A549 (cell line): ENCODE results near the gene CETP. TPM values are rescaled to one million over a fixed set of nuclear protein-coding genes. Genes with fewer than 3 reads are reported as not detected.
"Not testable (repeated sequence)": the region's sequence is repeated elsewhere in the genome, so short reads cannot be mapped to it uniquely, and the experiment has no call there.

Experiments
- ATAC-seq, 2 experiments: fragments of 200-7000 bp in 1 of 2; fragments of >200 bp in 1 of 2; cut with Nextera tagmentation in 1 of 2; cut with Tn5 transposase in 1 of 2; 3 replicates each; pipeline versions ENCODE4 v1.8.0 to v1.9.1; 2018 to 2020; ENCODE audit warnings: mild to moderate bottlenecking in 1 of 2, moderate library complexity in 1 of 2
- CTCF ChIA-PET: fragments of 300-600 bp; sonication (Branson Sonifier 250); formaldehyde crosslinking; extraction: SDS; loops from one replicate; lab custom pipeline; 2021; ENCODE audit warnings: antibody characterized with exemption, inconsistent platforms; lab: Yijun Ruan, JAX
- POLR2A ChIA-PET: fragments of 350-600 bp; formaldehyde crosslinking; extraction: SDS; loops from one replicate; lab custom pipeline; 2021; ENCODE audit warnings: antibody characterized with exemption, inconsistent platforms; lab: Yijun Ruan, JAX
- DNase-seq, 2 experiments: peaks; one replicate each; pipeline versions ENCODE4 v3.0.0 to v3.0.0-alpha.2; 2011 to 2016; ENCODE audit warnings: low read depth in 1 of 2, low spot score in 1 of 2
- FAIRE-seq: peaks from 2 replicates; lab custom pipeline; 2011; peaks lifted over from hg19 to GRCh38; lab: Jason Lieb, UNC
- H3K27ac ChIP-seq, 2 experiments: fragments of >200 bp; sonication (Bioruptor Twin); formaldehyde crosslinking; 3 replicates each; pipeline ENCODE4 v1.5.1; 2016 to 2017
- H3K4me1 ChIP-seq: fragments of >200 bp; sonication (Bioruptor Twin); formaldehyde crosslinking; 3 replicates; pipeline ENCODE4 v1.6.1; 2016
- H3K4me2 ChIP-seq: fragments of >200 bp; sonication (Bioruptor Twin); formaldehyde crosslinking; 3 replicates; pipeline ENCODE4 v1.6.1; 2016
- H3K4me3 ChIP-seq: fragments of >200 bp; sonication (Bioruptor Twin); formaldehyde crosslinking; 3 replicates; pipeline ENCODE4 v1.5.1; 2016
- H3K9me3 ChIP-seq: fragments of >200 bp; sonication (Bioruptor Twin); formaldehyde crosslinking; 3 replicates; pipeline ENCODE4 v1.6.1; 2016
- BHLHE40 ChIP-seq: IDR thresholded peaks from 2 replicates; pipeline ENCODE4 v1.6.1; 2012; ENCODE audit warnings: low read depth, low read length, inconsistent platforms
- CEBPB ChIP-seq, 2 experiments: fragments of >200 bp in 1 of 2; sonication (Bioruptor Twin) in 1 of 2; formaldehyde crosslinking in 1 of 2; IDR thresholded peaks; 2 replicates each; pipeline ENCODE4 v1.6.1; 2012 to 2016
- CTCF ChIP-seq: fragments of >200 bp; sonication (Bioruptor Twin); formaldehyde crosslinking; IDR thresholded peaks from 3 replicates; pipeline ENCODE4 v1.5.1; 2016
- EHF ChIP-seq: fragments of 250-450 bp; sonication (Bioruptor Pico); IDR thresholded peaks from 2 replicates; pipeline ENCODE4 v1.5.0; 2020; ENCODE audit warnings: mild to moderate bottlenecking
- FOSL2 ChIP-seq, 2 experiments: fragments of 450-650 bp in 1 of 2; fragments of >200 bp in 1 of 2; sonication (Bioruptor Twin) in 1 of 2; formaldehyde crosslinking; IDR thresholded peaks; 2 replicates each; pipeline versions ENCODE4 v1.5.0 to v1.6.1; 2016 to 2020; ENCODE audit warnings: mild to moderate bottlenecking in 1 of 2, moderate library complexity in 1 of 2
- FOXS1 ChIP-seq: fragments of 250-450 bp; sonication (Bioruptor Pico); IDR thresholded peaks from 2 replicates; pipeline ENCODE4 v1.5.0; 2020; ENCODE audit warnings: mild to moderate bottlenecking, moderate library complexity
- GATA3 ChIP-seq: IDR thresholded peaks from 2 replicates; pipeline ENCODE4 v1.6.1; 2012; ENCODE audit warnings: borderline replicate concordance
- HEYL ChIP-seq: fragments of 250-450 bp; sonication (Bioruptor Pico); IDR thresholded peaks from 2 replicates; pipeline ENCODE4 v1.8.0; 2021; ENCODE audit warnings: mild to moderate bottlenecking, moderate library complexity
- HOXA7 ChIP-seq: fragments of 250-450 bp; sonication (Bioruptor Pico); IDR thresholded peaks from 2 replicates; pipeline ENCODE4 v1.5.0; 2020; ENCODE audit warnings: mild to moderate bottlenecking, moderate library complexity
- JUNB ChIP-seq: fragments of >200 bp; sonication (Bioruptor Twin); formaldehyde crosslinking; IDR thresholded peaks from 2 replicates; pipeline ENCODE4 v1.6.1; 2016
- KDM5A ChIP-seq: fragments of 200-600 bp; sonication (generic); IDR thresholded peaks from 2 replicates; pipeline ENCODE4 v1.6.1; 2016; ENCODE audit warnings: antibody characterized with exemption, mild to moderate bottlenecking
- NPAS2 ChIP-seq: fragments of 250-450 bp; sonication (Bioruptor Pico); IDR thresholded peaks from 2 replicates; pipeline ENCODE4 v1.8.0; 2022; ENCODE audit warnings: mild to moderate bottlenecking, moderate library complexity, borderline replicate concordance
- PHF8 ChIP-seq: fragments of 200-600 bp; sonication (generic); IDR thresholded peaks from 2 replicates; pipeline ENCODE4 v1.6.1; 2016; ENCODE audit warnings: low read depth, mild to moderate bottlenecking, antibody characterized with exemption, moderate library complexity, borderline replicate concordance
- RAD21 ChIP-seq, 2 experiments: fragments of >200 bp in 1 of 2; sonication (Bioruptor Twin) in 1 of 2; formaldehyde crosslinking in 1 of 2; IDR thresholded peaks in 1 of 2; conservative IDR thresholded peaks in 1 of 2; 2 replicates in 1 of 2; 3 replicates in 1 of 2; pipeline ENCODE4 v1.6.1; 2012 to 2018; ENCODE audit warnings: inconsistent platforms in 1 of 2
- RARB ChIP-seq: fragments of 250-450 bp; sonication (Bioruptor Pico); IDR thresholded peaks from 2 replicates; pipeline ENCODE4 v1.8.0; 2021; ENCODE audit warnings: mild to moderate bottlenecking, moderate library complexity
- SREBF2 ChIP-seq: fragments of 450-650 bp; IDR thresholded peaks from 2 replicates; pipeline ENCODE4 v1.6.1; 2014; ENCODE audit warnings: mild to moderate bottlenecking, moderate library complexity
- WGBS: methylation state at CpG from one replicate; pipeline ENCODE4 v1.1.6; 2017; ENCODE audit errors: missing lambda C conversion rate; 5-methylcytosine and 5-hydroxymethylcytosine counted together
- polyA plus RNA-seq, 4 experiments: library from polyadenylated mRNA; depleted of rRNA in 3 of 4; stranded (reverse); fragments of >200 nt; fragmentation: RNase III in 1 of 4; extraction: RNeasy Plus Mini Kit Qiagen cat#74134 plus additional on column Dnase treatment in 1 of 4; gene quantifications; 2 replicates in 3 of 4; 3 replicates in 1 of 4; pipeline ENCODE4 v1.2.3, GENCODE V29; 2011 to 2017

Gene CETP
- polyA plus RNA-seq, 2 of the 4 experiments (the other 2 are of a cell fraction): not detected

DNA sequence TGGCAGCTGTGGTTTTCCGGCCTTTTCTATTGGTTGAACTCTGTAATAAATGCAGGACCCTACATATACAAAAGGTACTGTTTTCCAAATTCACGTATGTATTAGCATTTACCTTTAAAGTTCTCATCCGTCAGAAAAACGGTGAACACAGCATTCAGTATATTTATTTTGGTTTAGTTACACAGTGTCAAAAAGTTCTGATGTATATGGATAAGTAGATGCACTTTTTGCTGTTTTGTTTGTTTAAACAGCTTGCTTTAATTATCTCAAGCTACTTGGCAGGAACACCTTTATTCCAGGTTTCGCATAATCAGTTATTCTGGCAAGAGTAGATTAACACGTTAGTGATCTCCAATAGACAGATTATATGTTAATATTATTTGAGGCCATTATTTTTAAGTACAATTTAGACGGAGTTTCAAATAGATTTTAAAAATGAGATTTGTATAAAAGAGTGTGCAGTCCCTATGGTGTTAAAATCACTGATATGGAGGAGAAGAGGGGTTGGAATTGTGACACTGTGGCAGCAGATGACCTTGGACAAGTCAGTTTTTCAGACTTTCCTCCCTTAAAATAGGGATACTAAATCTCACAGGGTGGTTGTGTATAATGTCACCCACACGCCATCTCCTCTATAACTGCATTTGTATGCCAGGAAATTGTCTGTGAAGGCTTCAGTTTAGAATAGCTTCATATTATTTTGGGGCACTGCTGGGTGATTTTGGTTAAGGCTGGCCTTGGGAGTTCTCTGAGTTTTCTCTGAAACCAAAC lies 27.7 kb upstream of the CETP start:
- ATAC-seq (no peak), DNase-seq (no peak), FAIRE-seq (no peak)
- H3K4me2 ChIP-seq: peak overlapping the region; percentile 88
- no peaks in the 10 kb centered on the region for H3K9me3 ChIP-seq
- peak overlapping the region in 1 of 2 experiments; percentile 94; a peak in 2 of 6 replicates for H3K27ac ChIP-seq
- CTCF ChIA-PET: interaction anchor here (0.7 kb wide), 1 partner anchor 67 kb away, joined by 3 read pairs; no protein-coding TSS in a partner anchor
- no peak for TF ChIP-seq HEYL (CRISPR knock-in tag)
- TF ChIP-seq BHLHE40: no peak
- TF ChIP-seq CEBPB (IDR thresholded peaks at IDR 0.05): 0 out of 4 replicates have a peak, but pooled peaks of 1 of the 2 experiments have one; percentile 1
- H3K4me3 ChIP-seq: peak overlapping the region; percentile 99
- peaks cover 41% of the 10 kb centered on the region for H3K4me1 ChIP-seq
- WGBS: 65% methylated on average over 8 of the region's 8 CpGs
- POLR2A ChIA-PET: interaction anchor here (0.8 to 1.3 kb wide), 2 partner anchors 8 to 66 kb away, joined by 3 to 4 read pairs; no protein-coding TSS in a partner anchor

DNA sequence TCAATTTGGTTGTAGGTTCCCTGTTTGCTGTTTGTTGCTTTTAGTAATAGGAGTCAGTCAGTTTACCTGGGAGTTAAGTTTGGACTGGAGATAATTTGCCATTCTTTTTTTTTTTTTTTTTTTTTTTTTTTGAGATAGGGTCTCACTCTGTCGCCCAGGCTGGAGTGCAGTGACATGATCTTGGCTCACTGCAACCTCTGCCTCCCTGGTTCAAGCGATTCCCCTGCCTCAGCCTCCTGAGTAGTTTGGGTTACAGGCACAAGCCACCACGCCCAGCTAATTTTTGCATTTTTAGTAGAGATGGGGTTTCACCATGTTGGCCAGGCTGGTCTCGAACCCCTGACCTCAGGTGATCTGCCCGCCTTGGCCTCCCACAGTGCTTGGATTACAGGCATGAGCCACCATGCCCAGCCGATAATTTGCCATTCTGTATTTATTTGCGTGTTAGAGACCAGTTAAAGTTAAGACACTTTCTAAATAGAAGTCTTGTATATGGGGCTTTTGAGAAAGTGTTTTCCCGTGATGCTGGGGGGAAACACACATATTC lies 27.1 kb upstream of the CETP start:
- H3K4me1 ChIP-seq: peaks cover 41% of the 10 kb centered on the region
- CTCF ChIA-PET, POLR2A ChIA-PET, ATAC-seq, H3K9me3 ChIP-seq, FAIRE-seq, H3K4me3 ChIP-seq, H3K27ac ChIP-seq, DNase-seq: not testable (repeated sequence)
- WGBS: 96% methylated on average over 7 of the region's 8 CpGs
- H3K4me2 ChIP-seq: peak overlapping the region; percentile 88

GRCh38 chr16:56935201-56935600 lies 26.5 kb upstream of the CETP start:
- CTCF ChIA-PET: no interaction called here
- peaks cover 41% of the 10 kb centered on the region for H3K4me1 ChIP-seq
- POLR2A ChIA-PET: no interaction called here
- WGBS: 71% methylated on average over 5 of the region's 5 CpGs
- DNase-seq: no peak
- H3K4me2 ChIP-seq: peak overlapping the region; percentile 88
- H3K27ac ChIP-seq: no peak overlapping the region
- no peaks in the 10 kb centered on the region for H3K9me3 ChIP-seq
- TF ChIP-seq RARB (CRISPR knock-in tag) (no peak), EHF (CRISPR knock-in tag) (no peak), JUNB (no peak), PHF8 (no peak), FOSL2 (IDR thresholded peaks at IDR 0.05) (no peak), FOSL2 (CRISPR knock-in tag; IDR thresholded peaks at IDR 0.05) (no peak), BHLHE40 (no peak), KDM5A (no peak), SREBF2 (no peak), GATA3 (no peak), CTCF (no peak), HEYL (CRISPR knock-in tag) (no peak), RAD21 (conservative IDR thresholded peaks at IDR 0.05 in 1 of 2, IDR thresholded peaks at IDR 0.05 in 1 of 2) (no peak), HOXA7 (CRISPR knock-in tag) (no peak), NPAS2 (CRISPR knock-in tag) (no peak), CEBPB (IDR thresholded peaks at IDR 0.05) (no peak), FOXS1 (CRISPR knock-in tag) (no peak)
- no peak overlapping the region; the same call in 2 of the 3 replicates for H3K4me3 ChIP-seq
- no peak for ATAC-seq
- FAIRE-seq: no peak
